Globus pallidus (tissue), 1 donor: ENCODE data around the gene TMEM63C.

Source experiments
- DNase-seq: peaks from one replicate; pipeline ENCODE4 v3.0.0-alpha.2; 2015; ENCODE audit warnings: low spot score

The TMEM63C gene, protein sequence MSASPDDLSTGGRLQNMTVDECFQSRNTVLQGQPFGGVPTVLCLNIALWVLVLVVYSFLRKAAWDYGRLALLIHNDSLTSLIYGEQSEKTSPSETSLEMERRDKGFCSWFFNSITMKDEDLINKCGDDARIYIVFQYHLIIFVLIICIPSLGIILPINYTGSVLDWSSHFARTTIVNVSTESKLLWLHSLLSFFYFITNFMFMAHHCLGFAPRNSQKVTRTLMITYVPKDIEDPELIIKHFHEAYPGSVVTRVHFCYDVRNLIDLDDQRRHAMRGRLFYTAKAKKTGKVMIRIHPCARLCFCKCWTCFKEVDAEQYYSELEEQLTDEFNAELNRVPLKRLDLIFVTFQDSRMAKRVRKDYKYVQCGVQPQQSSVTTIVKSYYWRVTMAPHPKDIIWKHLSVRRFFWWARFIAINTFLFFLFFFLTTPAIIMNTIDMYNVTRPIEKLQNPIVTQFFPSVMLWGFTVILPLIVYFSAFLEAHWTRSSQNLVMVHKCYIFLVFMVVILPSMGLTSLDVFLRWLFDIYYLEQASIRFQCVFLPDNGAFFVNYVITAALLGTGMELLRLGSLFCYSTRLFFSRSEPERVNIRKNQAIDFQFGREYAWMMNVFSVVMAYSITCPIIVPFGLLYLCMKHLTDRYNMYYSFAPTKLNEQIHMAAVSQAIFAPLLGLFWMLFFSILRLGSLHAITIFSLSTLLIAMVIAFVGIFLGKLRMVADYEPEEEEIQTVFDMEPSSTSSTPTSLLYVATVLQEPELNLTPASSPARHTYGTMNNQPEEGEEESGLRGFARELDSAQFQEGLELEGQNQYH

DNA sequence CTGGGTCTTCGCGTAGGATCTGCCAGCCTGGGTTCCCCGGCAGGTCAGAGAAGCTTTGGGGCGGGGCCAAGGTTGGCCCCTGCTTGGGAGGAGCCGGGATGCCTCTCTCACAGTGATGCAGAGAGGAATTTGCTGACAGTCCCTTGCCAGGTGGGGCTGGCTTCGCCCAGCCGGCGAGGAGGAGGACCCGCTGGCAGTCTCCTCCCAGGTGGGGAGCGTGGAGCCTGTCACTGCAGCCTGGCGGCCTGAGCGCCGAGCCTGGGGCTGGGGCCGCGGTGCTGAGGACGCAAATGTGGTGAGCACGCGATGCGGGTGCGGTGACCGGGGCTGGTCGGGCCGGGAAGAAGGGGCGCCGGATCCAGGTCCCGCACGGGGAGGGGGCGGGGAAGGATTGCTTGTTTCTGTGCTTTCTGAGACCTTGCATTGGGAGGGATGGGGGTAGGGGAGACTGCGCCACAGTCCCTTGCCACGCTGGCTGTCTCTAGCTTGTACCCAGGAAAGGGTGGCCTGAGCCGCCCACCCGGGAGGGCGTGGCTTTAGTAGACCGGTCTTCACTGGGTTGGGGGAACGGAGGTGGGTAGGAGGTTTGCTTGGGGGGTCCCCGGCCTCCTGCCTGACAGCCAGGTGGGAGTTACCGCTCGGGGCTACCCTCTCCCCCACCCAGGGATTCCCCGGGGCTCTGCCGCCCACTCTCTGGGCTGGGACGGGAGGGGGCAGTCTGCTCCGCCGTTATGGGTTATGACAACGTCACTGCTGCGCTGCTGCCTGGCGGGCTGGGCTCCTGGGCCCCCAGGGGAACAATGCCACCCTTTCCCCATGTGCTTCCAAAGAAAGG, at the start of gene TMEM63C:
Gene TMEM63C (plus strand): TSS at position 196 of the 835 bp plus-strand sequence. CDS start 37,016 bp downstream, outside the sequence.
- DNase-seq, result no peak

DNA sequence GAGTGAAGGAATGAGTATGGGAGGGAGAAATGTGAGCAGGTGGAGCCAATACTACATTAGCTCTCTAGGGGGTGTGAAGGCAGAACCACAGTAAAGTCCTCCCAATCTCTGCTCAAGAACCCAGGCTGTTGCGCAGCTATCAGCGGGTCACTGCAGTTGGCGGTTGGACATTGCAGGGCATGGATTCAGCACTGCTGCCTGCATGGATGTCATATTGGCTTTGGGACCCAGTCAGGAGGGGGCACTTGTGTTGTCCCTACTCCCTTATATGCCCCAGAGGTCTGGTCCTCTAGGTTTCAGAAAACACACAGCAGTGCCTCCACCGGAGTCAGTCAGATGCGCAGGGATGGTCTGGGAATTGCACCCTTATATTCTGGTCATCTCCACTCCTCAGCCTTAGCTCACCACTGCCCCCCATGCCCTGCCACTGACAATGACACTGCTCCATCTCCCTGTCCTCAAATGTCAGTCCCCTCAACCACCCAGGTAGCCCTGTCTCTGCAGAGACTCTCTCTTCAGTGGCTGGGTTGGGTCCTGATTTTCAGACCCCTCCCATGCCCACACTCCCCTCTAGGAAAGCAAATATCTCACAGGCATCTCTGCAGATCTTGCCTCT, 49.6 kb upstream of the TMEM63C start:
- DNase-seq, result no peak

DNA sequence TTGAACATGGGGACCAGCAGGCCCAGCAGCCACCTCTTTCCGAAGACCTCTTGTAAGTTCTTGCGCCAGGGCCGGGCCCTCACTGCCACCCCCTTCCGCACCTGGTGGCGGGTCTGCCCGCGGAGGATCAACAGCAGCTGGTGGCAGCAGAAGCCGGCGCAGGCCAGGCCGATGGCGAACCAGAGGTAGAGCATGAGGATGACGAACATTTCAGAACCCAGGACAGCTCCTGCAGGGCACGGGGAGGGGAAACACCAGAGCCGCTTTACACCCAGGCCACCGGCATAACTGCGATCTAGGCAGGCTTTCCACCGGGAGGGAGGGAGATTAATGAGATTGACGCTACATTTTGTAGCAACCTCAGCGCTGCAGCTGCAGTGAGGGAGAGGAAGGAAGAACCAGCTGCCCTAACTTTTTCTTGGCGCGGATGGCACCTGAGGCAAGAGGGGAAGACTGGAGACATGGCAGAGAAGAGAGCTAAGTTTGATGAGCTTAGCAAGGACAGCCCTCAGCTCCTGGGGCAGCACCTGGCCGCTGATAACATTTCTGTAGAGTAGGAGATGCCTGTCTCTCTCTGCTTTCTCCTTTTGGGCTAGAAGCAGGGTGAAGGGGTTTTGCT, 47.8 kb upstream of the TMEM63C start:
- no peak for DNase-seq

DNA sequence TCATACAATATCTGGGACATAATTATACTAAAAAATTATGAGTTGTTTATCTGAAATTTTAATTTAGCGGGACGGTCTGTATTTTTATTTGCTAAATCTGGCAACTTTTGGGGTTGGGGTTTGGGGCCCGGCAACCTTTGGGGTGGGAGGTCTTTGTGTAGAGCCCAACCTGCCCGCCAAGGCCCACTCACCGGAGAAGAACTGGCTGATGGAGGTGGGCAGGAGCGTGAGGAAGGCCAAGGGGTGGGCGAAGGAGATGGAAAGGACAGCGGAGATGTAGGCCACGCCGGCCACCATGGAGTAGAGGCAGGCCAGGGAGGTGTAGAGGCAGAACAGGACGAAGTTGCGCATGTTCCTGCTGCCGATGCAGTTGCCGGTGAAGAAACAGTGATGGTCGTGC, 42.6 kb upstream of the TMEM63C start:
- DNase-seq, result no peak

DNA sequence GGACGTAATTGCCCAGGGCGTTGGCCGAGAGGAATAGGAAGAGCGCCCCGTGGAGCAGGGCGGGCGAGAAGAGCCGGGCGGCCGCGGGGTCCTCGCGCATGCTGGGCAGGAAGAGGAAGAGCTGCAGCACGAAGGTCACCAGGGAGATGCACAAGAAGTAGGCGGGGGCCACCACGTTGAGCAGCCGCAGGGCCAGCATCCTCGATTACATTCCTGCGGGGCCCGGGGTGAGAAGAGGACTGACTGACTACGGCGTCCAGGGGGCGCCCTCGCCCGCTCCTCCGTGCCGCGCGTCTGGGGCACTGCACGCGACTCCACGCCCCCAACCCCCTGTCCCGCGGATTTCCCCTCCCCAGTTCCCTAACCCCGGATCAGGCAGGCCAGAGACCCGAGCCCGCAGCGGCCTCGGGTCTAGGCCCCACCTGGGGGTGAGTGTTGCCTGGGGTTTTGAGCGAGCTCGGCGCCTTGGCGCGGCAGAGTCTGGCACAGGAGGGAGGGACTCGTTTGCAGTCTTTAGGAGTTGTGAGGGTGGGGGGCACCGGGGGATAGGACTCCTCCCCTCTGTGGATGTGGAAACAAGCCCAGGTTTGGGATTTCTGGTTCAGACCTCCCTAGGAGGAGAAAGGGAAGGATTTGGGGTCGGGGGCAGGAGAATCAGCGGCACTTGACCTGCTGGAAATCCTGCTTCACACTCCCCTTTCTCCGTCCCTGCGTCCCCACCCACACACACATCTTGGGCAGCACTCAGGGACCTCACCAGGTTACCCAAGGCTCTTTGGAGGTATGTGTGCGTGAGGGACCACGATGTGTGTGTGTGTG, 41.8 kb upstream of the TMEM63C start:
- DNase-seq, result no peak

DNA sequence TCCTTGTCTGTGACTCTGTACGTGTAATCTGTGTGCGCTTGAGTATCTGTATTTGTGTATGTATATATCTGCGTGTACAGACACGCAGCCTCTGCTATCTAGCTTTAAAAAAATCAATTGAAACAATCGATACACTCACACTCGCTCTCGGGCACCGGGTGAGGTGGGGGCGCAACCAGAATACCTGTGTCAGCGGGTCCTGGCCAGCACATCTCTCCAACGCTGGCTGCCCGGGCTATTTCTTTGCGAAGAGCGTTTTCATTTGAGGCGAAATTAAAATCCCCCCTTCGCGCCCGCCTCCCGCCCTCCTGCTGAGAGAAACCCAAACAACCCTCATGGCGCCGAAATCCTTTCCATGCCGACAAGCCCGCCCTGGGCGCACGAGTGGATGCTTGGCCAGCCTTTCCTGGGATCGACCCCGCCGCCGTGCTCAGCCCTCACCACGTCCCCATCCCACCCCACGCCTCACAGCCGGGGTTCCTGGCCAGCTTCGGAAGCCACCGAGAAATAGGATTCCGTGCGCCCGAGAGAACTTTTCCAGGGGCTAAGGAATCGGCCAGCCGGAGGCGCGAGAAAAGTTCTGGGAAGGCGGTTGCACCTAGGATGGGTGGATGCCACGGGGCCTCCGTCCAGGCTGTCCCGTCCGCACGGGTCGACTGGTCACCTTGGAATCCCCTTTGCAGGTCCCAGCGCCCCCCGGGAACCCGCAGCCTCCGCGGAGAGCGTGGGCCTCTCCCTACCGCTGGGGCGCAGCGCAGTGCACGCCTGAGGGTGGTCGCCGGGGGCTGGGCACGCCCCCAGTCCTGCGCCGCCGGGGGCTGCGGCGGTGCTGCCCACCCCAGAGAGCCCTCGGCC, 41.0 kb upstream of the TMEM63C start:
- DNase-seq, result no peak

DNA sequence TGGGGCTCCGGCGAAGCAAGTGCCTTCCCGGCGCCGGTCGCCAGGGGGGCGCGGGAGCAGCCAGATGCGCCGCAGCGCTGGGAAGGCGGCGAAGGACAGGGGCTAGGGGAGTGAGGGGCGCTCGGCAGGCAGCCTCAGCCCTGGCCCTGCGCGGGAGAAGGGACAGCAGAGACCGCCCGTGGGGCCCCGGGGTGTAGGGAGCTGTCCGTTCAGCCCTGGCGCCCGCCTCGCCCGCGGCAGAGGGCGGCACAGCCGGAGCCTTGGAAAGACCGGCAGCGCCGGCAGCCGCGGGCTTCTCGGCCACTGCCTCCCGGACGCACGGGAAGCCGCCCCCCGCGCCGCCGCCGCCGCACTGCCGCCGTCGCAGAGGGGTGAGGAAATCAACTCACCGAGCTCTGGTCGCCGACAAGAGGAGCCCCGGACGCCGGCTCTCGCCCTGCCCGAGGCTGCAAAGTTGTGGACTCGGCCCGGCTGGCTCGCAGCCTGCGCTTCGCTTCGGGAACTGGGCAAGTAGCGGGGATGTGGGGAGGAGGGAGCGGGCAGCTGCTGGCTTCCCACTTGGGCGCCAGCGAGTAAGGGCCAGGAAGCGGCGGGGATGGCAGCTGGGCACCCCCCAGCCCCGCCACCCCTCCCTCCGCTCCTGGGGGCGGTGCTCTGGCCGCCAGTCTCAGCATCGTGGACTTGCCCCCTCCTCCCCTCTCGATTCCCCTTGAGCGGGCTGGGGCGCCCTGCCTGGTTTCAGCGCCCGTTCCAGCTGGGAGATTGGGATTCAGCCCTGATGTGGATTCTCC, 40.2 kb upstream of the TMEM63C start, which contains the start of gene ZDHHC22:
Gene ZDHHC22 (minus strand): TSS at position 578 of the 791 bp plus-strand sequence. CDS start 2,053 bp downstream, outside the sequence.
- DNase-seq, result peak; percentile 80

DNA sequence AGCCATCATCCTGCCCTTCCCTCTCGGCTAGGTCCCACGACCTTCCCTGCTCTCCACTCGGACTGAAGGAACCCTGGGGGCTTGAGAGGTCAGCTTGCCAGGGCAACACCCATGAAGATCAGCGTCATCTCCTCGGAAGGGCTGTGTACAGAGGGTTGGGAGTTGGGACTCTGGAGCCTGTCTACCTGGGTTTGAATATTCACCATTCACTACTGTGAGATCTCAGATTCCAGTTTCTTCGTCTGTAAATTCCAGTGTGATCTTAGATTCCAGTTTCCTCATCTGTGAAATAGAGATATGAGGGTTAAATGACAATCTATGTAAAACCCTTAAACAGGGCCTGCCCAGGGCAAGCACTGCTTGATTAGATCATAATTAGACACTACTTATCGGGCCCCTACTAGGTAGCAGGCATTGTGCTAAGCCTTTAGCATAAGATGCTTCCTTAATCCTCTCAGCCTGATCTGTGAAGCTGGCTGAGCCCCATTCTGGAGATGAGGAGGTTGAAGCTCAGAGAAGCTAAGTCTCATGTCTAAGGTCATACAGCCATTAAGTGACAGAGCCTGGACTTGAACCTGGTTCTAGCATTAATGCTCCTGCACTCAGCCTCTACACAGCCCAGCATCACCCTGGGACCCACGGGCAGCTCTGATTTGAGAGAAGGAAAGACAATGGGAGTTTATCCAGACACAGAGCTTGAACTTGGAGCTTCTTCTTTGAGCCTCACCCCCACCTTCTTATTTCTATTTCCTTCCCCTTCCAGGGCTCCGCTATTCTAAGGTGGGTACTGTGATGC, 39.4 kb upstream of the TMEM63C start:
- DNase-seq, result no peak

DNA sequence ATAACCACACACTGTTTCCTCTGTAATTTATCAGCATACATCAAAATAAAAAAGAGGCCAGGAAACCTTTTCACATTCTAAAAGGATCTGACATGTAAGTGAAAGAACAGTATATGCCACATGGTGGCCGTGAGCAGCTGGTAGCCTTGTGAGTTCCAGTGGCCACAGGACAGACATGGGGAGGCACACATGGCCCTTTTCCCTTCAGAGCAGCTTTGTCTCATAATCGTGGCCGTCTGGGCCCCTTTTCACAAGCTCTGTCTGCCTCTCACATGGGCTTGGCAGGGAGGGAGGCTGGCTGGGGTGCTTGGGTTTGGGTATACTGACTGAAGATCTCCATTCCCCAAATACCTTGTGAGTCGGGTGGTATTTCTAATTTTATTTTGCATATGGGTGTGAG, 38.5 kb upstream of the TMEM63C start:
- DNase-seq, result no peak

DNA sequence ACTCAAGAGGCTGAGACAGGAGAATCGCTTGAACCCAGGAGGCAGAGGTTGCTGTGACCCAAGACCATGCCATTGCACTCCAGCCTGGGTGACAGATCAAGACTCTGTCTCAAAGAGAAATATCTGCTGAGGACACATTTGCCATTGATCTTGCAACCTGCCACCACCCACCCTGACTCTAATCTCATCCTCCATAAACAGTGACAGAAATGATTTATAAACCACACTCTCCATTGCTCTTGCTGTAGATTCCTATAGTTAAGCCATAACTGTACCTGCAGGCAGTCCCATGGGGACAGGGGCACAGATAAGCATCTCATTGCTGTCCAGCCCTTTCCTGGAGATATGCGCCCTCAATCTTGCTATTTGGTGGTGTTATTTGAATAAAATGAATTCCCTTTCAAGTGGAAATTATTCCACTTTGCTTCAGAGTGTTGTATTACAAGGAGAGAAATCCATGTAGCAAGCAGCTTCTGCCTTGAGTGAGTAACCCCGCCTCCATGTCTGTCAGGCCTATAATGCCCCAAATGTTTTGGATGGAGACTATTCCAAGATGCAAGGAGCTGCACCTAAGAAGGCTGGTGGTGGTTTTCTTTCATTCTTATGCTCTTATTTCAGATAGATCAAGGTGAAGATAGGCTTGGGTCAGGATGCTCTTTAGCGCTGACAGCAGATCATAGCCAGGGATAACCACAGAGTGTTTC, 37.0 kb upstream of the TMEM63C start:
- no peak for DNase-seq

DNA sequence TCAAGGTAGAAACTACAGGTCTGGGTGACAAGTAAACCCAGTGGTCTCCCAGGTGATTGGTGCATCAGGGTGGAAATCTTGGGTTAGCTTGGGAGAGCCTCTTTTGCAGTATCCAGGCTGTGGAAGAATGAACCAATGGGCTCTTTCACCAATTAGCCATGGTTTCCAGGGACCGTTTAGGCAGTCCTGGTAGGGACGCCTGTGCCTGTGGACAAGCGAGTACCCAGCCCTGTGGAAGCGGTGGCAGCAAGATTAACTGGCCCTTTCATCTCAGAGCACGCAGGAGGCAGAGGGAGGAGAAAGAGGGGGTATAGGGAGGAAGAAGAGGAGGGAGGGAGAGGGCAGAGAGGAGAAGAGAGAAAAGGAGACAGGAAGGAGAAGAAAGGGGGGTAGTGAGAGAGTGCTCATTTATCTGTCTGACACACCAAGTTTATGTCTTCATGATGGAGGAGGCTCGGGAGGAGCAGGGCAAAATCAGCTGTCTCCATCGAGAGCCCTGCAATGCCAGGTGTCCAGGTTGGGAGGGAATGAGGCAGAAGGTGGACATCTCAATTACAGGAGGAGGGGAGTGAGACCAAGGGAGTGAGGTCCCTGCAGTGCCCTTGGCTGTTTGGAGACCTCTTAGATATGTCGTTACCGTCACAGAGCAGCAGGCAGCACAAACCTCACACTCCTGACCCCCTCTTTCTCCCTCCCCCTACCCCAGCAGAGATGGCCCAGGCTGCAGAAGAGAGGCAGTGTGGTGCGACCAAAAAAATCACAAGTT, 35.4 kb upstream of the TMEM63C start:
- DNase-seq, result no peak

DNA sequence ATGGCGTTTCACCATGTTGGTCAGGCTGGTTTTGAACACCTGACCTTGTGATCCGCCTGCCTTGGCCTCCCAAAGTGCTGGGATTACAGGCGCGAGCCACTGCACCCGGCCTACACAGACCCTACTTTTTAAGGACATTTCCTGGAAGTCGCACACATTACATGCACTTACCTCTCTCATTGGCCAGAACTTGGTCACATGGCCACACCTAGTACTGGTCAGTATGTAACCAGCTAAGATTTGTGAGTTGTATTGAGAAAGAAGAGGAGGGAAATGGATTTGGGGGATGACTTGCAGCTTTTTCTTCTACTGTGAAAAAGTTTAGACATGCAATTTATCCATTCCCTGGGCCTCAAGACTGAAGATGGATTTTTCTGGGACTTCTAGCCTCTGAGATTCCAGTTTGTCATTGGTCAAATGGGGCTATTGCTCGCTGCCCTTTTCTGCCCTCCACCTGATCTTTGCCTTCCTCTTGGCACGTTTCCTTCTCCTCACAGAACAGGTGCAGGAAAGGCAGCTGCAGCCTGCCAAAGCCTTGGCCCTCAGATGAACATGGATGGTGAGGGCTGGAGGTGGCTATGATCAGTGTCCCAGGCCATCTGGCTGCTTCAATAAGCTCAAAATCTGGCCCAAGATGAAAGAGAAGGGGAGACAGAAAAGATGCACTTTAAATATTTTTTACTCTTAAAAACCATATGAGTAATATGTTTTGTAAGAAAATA, 32.9 kb upstream of the TMEM63C start:
- DNase-seq, result no peak

DNA sequence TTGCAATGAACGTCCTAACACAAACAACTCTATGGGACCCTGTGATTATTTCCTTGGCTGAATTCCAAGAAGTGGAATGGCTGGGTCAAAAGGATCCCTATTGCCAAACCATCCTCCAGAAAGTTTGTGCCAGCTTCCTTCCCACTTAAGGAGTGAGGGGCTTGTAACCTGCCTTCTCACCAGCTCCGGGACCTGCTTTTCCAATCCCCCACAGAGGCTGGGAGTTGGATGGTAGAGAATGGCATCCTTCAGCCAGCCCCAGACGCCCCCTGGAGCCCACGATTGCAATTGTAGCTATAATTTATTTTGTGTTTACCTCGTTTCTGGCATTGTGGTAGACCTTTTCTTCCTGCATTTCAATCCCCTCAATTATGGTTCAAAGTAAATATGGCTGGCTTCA, 30.4 kb upstream of the TMEM63C start:
- peak; percentile 31 for DNase-seq

DNA sequence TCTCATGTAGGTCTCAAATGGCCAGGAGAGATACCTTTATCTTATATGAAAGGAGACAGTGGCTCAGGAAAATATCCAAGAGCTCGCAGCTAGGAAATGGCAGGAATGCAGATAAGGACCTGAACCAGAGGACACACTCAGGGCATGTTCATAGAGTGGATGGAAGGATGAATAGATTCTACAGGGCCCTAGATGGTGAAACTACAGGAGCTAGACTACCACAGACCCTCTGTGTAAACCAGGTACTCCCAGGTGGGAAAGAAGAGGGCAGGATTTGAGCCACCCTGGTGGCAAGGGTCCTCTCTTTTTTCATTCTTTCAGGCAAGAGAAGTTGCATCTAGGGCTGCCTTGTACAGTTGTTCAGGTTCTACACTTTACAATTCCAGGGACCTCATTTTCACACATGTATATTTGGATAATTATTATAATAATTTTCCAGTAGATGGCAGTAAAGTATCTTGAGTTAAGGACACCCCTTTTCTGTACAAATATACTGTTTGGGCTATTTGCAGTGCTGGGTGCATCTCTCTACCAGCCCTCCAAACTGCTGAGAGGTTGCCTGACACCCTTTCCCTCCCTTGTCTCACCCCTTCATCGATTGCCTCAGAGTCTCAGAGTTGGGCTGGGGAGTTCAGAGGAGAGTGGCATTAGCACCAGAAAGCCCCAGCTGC, 29.5 kb upstream of the TMEM63C start:
- peak; percentile 14 for DNase-seq

DNA sequence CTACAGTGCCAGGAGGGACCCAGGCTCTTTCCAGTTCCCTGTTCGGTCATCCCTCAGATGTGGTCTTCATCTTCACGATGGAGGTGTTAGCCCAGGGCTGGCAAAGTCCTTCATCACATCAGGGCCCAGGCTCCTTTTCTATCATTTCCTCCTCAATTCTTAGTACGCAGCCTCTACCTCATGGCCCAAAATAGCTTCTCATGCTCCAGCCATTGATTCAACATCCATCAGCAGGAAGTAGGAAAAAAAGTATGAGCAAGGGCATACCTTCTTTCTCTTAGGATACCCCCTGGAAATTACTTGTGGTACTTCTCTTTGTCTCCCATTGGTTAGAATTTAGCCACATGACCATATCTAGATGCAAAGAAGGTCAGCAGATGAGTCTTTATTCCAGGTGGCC, 27.8 kb upstream of the TMEM63C start:
- DNase-seq, result no peak
